Loucy (cell line): ENCODE measurements around the gene LSM12.

Experiments
- H2AFZ ChIP-seq: fragments of 200-600 bp; sonication (generic); 2 replicates; pipeline ENCODE4 v1.6.0; 2016; ENCODE audit warnings: antibody characterized with exemption, mild to moderate bottlenecking, low read length, moderate library complexity
- H3F3A ChIP-seq: fragments of 200-600 bp; 2 replicates; pipeline ENCODE4 v1.6.0; 2016; ENCODE audit warnings: antibody characterized with exemption, low read depth, mild to moderate bottlenecking
- H3K27me3 ChIP-seq: fragments of 200-600 bp; sonication (generic); 2 replicates; pipeline ENCODE4 v1.6.1; 2014; ENCODE audit warnings: low read length, mild to moderate bottlenecking; ENCODE audit not compliant: insufficient read depth, poor library complexity, severe bottlenecking
- H3K36me3 ChIP-seq: fragments of 200-600 bp; sonication (generic); 2 replicates; pipeline ENCODE4 v1.6.1; 2016; ENCODE audit warnings: low read length; ENCODE audit not compliant: insufficient read depth
- H3K4me1 ChIP-seq: fragments of 200-600 bp; sonication (generic); 2 replicates; pipeline ENCODE4 v1.5.1; 2014; ENCODE audit warnings: low read length, mild to moderate bottlenecking; ENCODE audit not compliant: insufficient read depth, poor library complexity, severe bottlenecking
- H3K4me2 ChIP-seq: fragments of 200-600 bp; sonication (generic); 2 replicates; pipeline ENCODE4 v1.6.0; 2014; ENCODE audit warnings: antibody characterized with exemption, low read length, low read depth, mild to moderate bottlenecking; ENCODE audit not compliant: poor library complexity, severe bottlenecking
- H3K4me3 ChIP-seq: fragments of 200-600 bp; sonication (generic); 2 replicates; pipeline ENCODE4 v1.5.1; 2014; ENCODE audit warnings: low read length, mild to moderate bottlenecking, mixed read lengths; ENCODE audit not compliant: poor library complexity, severe bottlenecking
- H3K79me2 ChIP-seq: fragments of 200-600 bp; sonication (generic); 2 replicates; pipeline ENCODE4 v1.6.1; 2014; ENCODE audit warnings: low read length; ENCODE audit not compliant: insufficient read depth
- H3K9ac ChIP-seq: fragments of 200-600 bp; sonication (generic); 2 replicates; pipeline ENCODE4 v1.6.0; 2014; ENCODE audit warnings: mild to moderate bottlenecking, low read depth, low read length, moderate library complexity; ENCODE audit not compliant: poor library complexity, severe bottlenecking
- H3K9me2 ChIP-seq: fragments of 200-600 bp; sonication (generic); replicated peaks from 2 replicates; pipeline ENCODE4 v1.6.1; 2016; ENCODE audit warnings: low read depth, low read length, mixed read lengths
- H3K9me3 ChIP-seq: fragments of 200-600 bp; sonication (generic); 2 replicates; pipeline ENCODE4 v1.6.1; 2014; ENCODE audit warnings: mild to moderate bottlenecking, antibody characterized with exemption, low read length, low read depth; ENCODE audit not compliant: insufficient read depth
- H4K20me1 ChIP-seq: fragments of 200-600 bp; sonication (generic); 2 replicates; pipeline ENCODE4 v1.6.0; 2014; ENCODE audit warnings: antibody characterized with exemption, low read length, mild to moderate bottlenecking; ENCODE audit not compliant: insufficient read depth, poor library complexity, severe bottlenecking
- CTCF ChIP-seq: fragments of 200-600 bp; sonication (generic); conservative IDR thresholded peaks from 2 replicates; pipeline ENCODE4 v1.5.1; 2014; ENCODE audit warnings: mild to moderate bottlenecking, antibody characterized with exemption, low read length
- EZH2phosphoT487 ChIP-seq: fragments of 200-600 bp; IDR thresholded peaks from 2 replicates; pipeline ENCODE4 v1.6.1; 2018; ENCODE audit warnings: antibody characterized with exemption, mild to moderate bottlenecking, moderate library complexity, borderline replicate concordance

Gene LSM12

GRCh38 chr17:44045486-44045885, 21.0 kb downstream of the LSM12 start:
- no peak for TF ChIP-seq EZH2phosphoT487
- no peak for TF ChIP-seq CTCF
- Histone ChIP-seq H3K9me3 (no peaks in the 10 kb centered on the region), H3K9ac (no peak overlapping the region), H4K20me1 (peaks cover 34% of the 10 kb centered on the region), H3K9me2 (no peaks in the 10 kb centered on the region), H3K79me2 (peaks cover 71% of the 10 kb centered on the region), H3K27me3 (no peaks in the 10 kb centered on the region), H3K4me2 (no peak overlapping the region), H3K36me3 (peaks cover 28% of the 10 kb centered on the region; the same call in 1 of the 2 replicates), H3F3A (no peaks in the 10 kb centered on the region), H3K4me1 (no peaks in the 10 kb centered on the region), H2AFZ (no peak overlapping the region), H3K4me3 (no peak overlapping the region)

GRCh38 chr17:44044071-44044470, 22.4 kb downstream of the LSM12 start:
- Histone ChIP-seq H3K27me3 (no peaks in the 10 kb centered on the region), H2AFZ (no peak overlapping the region), H3F3A (no peaks in the 10 kb centered on the region), H4K20me1 (peaks cover 37% of the 10 kb centered on the region), H3K9me3 (no peaks in the 10 kb centered on the region), H3K4me2 (no peak overlapping the region), H3K9ac (no peak overlapping the region), H3K79me2 (peaks cover 69% of the 10 kb centered on the region), H3K9me2 (no peaks in the 10 kb centered on the region), H3K4me3 (no peak overlapping the region), H3K36me3 (peaks cover 26% of the 10 kb centered on the region; the same call in 1 of the 2 replicates), H3K4me1 (no peaks in the 10 kb centered on the region)
- TF ChIP-seq CTCF: no peak

- Histone ChIP-seq H3K4me1 (no peaks in the 10 kb centered on the region), H3K9ac (no peak overlapping the region), H3K79me2 (peaks cover 61% of the 10 kb centered on the region), H3K9me2 (no peaks in the 10 kb centered on the region), H3K4me3 (no peak overlapping the region), H3K9me3 (no peaks in the 10 kb centered on the region), H3F3A (no peaks in the 10 kb centered on the region), H3K27me3 (no peaks in the 10 kb centered on the region), H4K20me1 (peaks cover 32% of the 10 kb centered on the region), H3K4me2 (no peak overlapping the region), H3K36me3 (peaks cover 26% of the 10 kb centered on the region; the same call in 1 of the 2 replicates), H2AFZ (no peak overlapping the region)
- TF ChIP-seq CTCF (no peak), EZH2phosphoT487 (no peak)
Observed at GRCh38 chr17:44043272-44043696, 23.2 kb downstream of the LSM12 start.
